Measurements from ENCODE around the gene PLPP4.

Gene PLPP4

DNA sequence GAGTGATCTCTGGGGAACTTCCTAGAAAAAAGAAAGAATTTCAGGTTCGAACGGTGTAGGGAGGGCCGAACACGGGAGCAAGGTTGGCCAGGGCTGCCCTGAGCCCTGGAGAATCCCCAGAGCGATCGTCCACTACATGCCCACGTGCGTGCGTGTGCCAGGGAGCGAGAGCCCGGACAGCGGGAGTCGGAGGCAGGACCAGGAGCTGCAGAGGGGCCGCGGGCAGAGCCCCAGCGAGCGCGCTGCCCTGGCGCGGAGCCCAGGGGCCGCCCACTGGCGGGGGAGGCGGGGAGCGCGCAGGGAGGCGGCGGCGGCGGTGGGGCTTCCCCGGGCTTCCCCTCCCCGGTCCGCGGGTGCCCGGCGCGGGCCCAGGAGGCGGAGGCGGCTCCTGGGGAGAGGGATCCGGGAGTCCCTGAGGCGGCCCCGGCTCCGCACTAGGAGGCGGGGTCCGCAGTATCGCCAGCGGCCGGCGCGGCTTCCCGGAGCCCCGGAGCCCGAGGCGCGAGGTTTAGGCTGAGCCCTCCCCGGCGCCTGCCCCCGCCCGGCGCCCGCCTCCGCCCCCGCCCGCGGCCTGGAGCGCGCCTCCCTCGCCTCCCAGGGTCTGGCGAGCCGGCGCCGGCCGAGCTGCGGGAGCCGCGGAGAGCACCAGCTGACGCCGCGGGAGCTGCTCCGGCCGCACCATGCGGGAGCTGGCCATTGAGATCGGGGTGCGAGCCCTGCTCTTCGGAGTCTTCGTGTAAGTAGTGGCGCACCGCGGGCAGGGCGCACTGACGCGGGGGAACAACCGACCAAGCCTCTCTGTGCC is at the start of gene PLPP4:
Gene PLPP4 (plus strand): TSS at position 602 of the 805 bp plus-strand sequence. CDS start 79 bp downstream, at position 681.
- peak within 1 kb of the TSS; percentile 70 for H3K4me3 ChIP-seq (ENCODE audit: low read length)
- peaks cover 66% of the 10 kb centered on the region for H3K27me3 ChIP-seq (ENCODE audit: insufficient read depth, low read length)
- no peaks in the 10 kb centered on the region for H3K36me3 ChIP-seq (ENCODE audit: insufficient read depth, low read depth, low read length)
- no peaks in the 10 kb centered on the region; the same call in 1 of the 2 replicates for H3K4me1 ChIP-seq (ENCODE audit: insufficient read depth, low read length)
- H3K9ac ChIP-seq (ENCODE audit: low read depth, low read length): no peak within 1 kb of the TSS
- no peaks in the 10 kb centered on the region for H3K9me3 ChIP-seq (ENCODE audit: insufficient read depth, low read depth, low read length)
- H3K27ac ChIP-seq (ENCODE audit: low read length): no peak within 1 kb of the TSS

DNA sequence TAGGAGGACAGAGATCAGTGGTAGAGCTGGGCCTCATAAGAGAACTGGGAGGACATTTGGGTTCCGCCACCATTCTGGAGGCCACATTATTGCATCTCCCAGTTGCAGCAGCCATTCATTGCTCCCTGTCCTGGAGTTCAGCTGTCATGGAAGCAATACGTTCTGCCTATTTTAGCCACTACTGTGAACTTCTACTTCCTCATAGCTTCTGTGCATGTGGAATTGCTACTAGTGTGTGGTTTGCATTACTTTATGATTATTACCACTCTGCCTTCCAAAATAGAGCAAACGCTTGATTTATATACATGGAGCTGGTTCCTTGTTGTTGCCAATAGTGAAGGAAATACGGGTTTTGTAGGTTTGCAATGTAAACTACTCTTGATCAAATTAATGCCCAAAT is 47.2 kb upstream of the PLPP4 start:
- no peaks in the 10 kb centered on the region for H3K27me3 ChIP-seq (ENCODE audit: insufficient read depth, low read length)
- no peak overlapping the region for H3K9ac ChIP-seq (ENCODE audit: low read depth, low read length)
- H3K4me3 ChIP-seq (ENCODE audit: low read length): no peak overlapping the region
- no peak overlapping the region for H3K27ac ChIP-seq (ENCODE audit: low read length)
- no peaks in the 10 kb centered on the region for H3K4me1 ChIP-seq (ENCODE audit: insufficient read depth, low read length)
- H3K36me3 ChIP-seq (ENCODE audit: insufficient read depth, low read depth, low read length): no peaks in the 10 kb centered on the region
- H3K9me3 ChIP-seq (ENCODE audit: insufficient read depth, low read depth, low read length): no peaks in the 10 kb centered on the region

DNA sequence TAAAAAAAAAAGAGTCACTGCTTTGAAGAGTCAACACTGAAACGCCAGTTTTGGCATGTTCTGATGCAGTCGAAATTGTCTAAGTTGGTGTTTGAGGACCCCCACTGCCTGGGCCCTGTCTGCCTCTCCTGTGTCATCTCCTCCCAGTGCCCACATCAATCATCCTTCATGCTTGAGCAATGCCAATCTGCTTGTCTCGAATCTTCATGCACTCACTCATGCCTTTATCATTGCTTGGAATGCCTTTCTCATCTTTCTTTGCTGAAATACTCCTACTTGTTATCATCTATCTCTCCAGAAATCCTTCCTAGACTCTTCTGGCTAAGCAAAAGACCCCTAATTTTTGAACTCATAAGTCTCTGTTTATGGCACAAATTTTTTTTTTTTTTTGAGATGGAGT is 42.1 kb upstream of the PLPP4 start:
- Histone ChIP-seq H3K9ac (ENCODE audit: low read depth, low read length) (no peak overlapping the region), H3K36me3 (ENCODE audit: insufficient read depth, low read depth, low read length) (no peaks in the 10 kb centered on the region), H3K9me3 (ENCODE audit: insufficient read depth, low read depth, low read length) (no peaks in the 10 kb centered on the region), H3K27me3 (ENCODE audit: insufficient read depth, low read length) (no peaks in the 10 kb centered on the region), H3K4me3 (ENCODE audit: low read length) (no peak overlapping the region), H3K4me1 (ENCODE audit: insufficient read depth, low read length) (no peaks in the 10 kb centered on the region), H3K27ac (ENCODE audit: low read length) (no peak overlapping the region)

DNA sequence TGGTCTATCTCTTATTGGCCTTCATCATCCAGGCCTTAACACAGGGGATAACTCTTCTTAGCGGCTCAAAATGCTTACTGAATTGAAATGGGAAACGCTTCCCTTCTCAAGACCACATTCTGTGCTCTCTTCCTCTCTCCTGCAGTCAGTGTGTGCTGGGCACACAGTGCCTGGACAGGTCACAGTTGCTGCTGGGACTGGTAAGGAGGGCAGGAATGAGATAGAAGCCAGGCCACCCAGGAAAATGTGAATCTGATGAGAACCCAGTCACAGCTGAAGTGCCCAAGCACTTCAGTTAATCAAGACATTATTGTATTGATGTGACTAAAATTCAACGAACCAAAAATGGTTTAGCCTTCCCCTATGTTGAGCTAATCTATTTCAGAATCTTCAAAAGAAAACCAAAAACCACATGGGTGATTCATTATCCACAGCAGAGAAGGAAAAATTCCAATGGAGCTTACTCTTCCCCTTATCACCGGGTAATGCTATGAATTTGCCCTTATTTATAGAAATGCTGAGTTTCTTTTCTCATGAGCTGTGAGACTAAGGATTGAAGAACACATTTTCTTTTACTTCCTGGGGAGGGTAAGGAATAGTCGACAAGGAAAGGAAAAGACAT is 41.2 kb upstream of the PLPP4 start:
- no peaks in the 10 kb centered on the region for H3K36me3 ChIP-seq (ENCODE audit: insufficient read depth, low read depth, low read length)

DNA sequence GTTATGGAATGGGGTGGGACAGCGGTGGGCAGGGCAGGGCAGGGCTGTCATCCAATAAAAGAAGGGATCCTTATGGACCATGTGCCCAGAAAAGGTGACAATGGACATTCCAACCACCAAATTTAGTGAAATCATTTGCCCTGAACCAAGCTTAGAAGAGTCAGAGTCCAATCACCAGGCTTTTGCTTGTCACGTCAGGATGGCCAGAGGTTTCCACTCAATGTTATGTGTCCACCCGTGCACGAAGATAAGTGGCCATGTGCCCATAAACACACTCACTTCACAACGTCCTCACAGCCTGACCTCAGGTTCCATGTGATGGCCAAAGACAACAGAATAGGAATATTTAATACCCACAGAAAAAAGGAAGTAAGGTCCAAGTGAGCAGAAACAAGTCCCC is 36.6 kb upstream of the PLPP4 start:
- no peaks in the 10 kb centered on the region for H3K36me3 ChIP-seq (ENCODE audit: insufficient read depth, low read depth, low read length)
- no peaks in the 10 kb centered on the region for H3K9me3 ChIP-seq (ENCODE audit: insufficient read depth, low read depth, low read length)
- no peak overlapping the region for H3K4me3 ChIP-seq (ENCODE audit: low read length)
- H3K27ac ChIP-seq (ENCODE audit: low read length): no peak overlapping the region
- H3K27me3 ChIP-seq (ENCODE audit: insufficient read depth, low read length): no peaks in the 10 kb centered on the region
- no peak overlapping the region for H3K9ac ChIP-seq (ENCODE audit: low read depth, low read length)
- H3K4me1 ChIP-seq (ENCODE audit: insufficient read depth, low read length): no peaks in the 10 kb centered on the region

More for the DNA sequence above, 41.2 kb upstream of the PLPP4 start:
- Histone ChIP-seq H3K27me3 (ENCODE audit: insufficient read depth, low read length) (no peaks in the 10 kb centered on the region), H3K4me3 (ENCODE audit: low read length) (no peak overlapping the region), H3K9ac (ENCODE audit: low read depth, low read length) (no peak overlapping the region), H3K9me3 (ENCODE audit: insufficient read depth, low read depth, low read length) (no peaks in the 10 kb centered on the region), H3K27ac (ENCODE audit: low read length) (no peak overlapping the region), H3K4me1 (ENCODE audit: insufficient read depth, low read length) (no peaks in the 10 kb centered on the region)

DNA sequence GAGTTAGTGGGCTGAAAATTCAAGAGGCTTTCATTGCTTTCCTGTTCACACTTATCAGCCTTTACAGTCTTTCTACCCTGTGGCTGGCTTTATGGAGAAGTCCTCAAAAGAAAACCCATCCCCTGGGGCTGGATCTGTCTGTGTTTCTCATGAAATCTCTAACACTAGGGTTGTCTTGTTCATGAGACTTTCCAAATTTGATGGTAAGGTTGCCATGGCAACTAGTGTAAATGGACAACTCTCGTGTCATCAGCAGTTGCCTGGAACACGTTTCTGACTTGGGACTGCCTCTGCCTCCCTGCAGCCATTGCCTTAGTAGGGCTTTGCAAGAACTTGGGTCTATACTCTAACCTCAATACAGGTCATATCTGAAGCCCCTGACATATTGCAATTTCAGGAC is 35.8 kb upstream of the PLPP4 start:
- Histone ChIP-seq H3K9ac (ENCODE audit: low read depth, low read length) (no peak overlapping the region), H3K27me3 (ENCODE audit: insufficient read depth, low read length) (no peaks in the 10 kb centered on the region), H3K36me3 (ENCODE audit: insufficient read depth, low read depth, low read length) (no peaks in the 10 kb centered on the region), H3K27ac (ENCODE audit: low read length) (no peak overlapping the region), H3K4me3 (ENCODE audit: low read length) (no peak overlapping the region), H3K4me1 (ENCODE audit: insufficient read depth, low read length) (no peaks in the 10 kb centered on the region), H3K9me3 (ENCODE audit: insufficient read depth, low read depth, low read length) (no peaks in the 10 kb centered on the region)

DNA sequence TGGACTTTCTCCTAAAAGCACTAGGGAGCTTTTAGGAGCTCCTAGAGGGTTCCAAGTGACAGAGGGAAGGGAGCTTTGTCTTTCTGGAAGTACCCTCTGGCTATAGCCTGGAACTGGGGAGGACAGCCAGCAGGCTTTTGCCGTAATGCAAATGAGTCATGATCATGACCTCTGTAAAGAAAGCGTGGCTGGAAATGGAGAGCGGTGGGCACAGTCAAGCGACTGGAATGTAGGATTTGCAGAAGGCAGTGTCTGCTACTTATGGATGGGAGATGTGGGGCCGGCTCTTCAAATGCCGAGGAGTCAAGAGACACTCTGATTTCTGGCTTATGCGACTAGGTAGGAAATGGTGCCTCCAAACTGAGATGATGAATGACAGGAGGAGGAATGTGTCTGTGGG is 34.6 kb upstream of the PLPP4 start:
- no peaks in the 10 kb centered on the region for H3K9me3 ChIP-seq (ENCODE audit: insufficient read depth, low read depth, low read length)
- H3K27me3 ChIP-seq (ENCODE audit: insufficient read depth, low read length): no peaks in the 10 kb centered on the region
- no peaks in the 10 kb centered on the region for H3K4me1 ChIP-seq (ENCODE audit: insufficient read depth, low read length)
- no peak overlapping the region for H3K4me3 ChIP-seq (ENCODE audit: low read length)
- no peaks in the 10 kb centered on the region for H3K36me3 ChIP-seq (ENCODE audit: insufficient read depth, low read depth, low read length)
- no peak overlapping the region for H3K27ac ChIP-seq (ENCODE audit: low read length)
- no peak overlapping the region for H3K9ac ChIP-seq (ENCODE audit: low read depth, low read length)

DNA sequence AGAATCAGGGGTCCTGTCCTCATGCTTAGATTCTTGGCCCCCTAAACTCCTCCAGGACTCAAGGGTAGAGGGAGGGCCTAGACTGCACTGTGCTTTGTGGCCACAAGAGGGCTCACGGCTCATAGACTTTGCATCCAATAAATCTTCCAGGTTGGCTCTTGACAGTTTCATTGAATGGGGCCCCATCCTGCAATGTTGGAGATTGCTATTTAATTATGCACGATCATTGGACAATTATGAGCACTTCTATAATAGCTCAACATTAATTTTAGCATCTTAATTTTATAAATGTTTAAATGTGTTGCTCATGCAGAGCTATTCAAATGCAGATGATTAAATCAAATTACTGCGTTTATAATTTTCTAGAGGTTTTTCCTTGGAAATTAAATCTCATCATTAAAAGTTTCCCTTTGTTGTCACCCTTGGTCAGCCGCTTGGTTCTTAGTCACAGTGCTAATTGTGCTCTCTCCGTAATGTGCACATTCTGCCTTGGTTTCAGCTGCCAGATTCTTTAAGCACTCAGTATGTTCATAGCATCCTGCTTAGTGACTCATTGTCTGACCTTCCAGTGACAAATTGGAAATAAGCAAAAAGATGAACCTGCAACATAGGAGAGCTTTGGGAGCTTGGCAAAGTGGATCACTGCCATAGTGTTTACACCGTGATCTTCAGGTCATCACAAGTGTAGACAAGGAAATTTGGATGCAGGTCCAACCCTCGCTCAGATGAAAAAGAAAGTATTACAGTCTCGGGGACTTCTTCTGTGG is 33.4 kb upstream of the PLPP4 start:
- Histone ChIP-seq H3K27me3 (ENCODE audit: insufficient read depth, low read length) (no peaks in the 10 kb centered on the region), H3K9ac (ENCODE audit: low read depth, low read length) (no peak overlapping the region), H3K4me3 (ENCODE audit: low read length) (no peak overlapping the region), H3K27ac (ENCODE audit: low read length) (no peak overlapping the region), H3K36me3 (ENCODE audit: insufficient read depth, low read depth, low read length) (no peaks in the 10 kb centered on the region), H3K4me1 (ENCODE audit: insufficient read depth, low read length) (no peaks in the 10 kb centered on the region), H3K9me3 (ENCODE audit: insufficient read depth, low read depth, low read length) (no peaks in the 10 kb centered on the region)

DNA sequence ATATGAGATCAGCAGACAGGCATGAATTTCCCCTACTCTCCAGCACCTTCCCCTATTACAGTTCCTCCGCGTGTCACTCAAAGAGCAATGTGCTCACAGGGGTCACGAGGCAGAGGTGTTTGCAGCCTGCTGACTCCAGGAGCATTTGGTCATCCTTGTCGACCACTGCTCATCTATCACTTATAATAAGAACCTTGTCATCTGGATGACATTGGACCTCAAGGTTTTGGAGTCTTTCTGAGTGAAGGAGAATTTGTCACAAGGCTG is 32.9 kb upstream of the PLPP4 start:
- no peaks in the 10 kb centered on the region for H3K27me3 ChIP-seq (ENCODE audit: insufficient read depth, low read length)
- no peaks in the 10 kb centered on the region for H3K36me3 ChIP-seq (ENCODE audit: insufficient read depth, low read depth, low read length)
- H3K27ac ChIP-seq (ENCODE audit: low read length): no peak overlapping the region
- no peaks in the 10 kb centered on the region for H3K4me1 ChIP-seq (ENCODE audit: insufficient read depth, low read length)
- no peak overlapping the region for H3K9ac ChIP-seq (ENCODE audit: low read depth, low read length)
- no peak overlapping the region for H3K4me3 ChIP-seq (ENCODE audit: low read length)
- no peaks in the 10 kb centered on the region for H3K9me3 ChIP-seq (ENCODE audit: insufficient read depth, low read depth, low read length)

DNA sequence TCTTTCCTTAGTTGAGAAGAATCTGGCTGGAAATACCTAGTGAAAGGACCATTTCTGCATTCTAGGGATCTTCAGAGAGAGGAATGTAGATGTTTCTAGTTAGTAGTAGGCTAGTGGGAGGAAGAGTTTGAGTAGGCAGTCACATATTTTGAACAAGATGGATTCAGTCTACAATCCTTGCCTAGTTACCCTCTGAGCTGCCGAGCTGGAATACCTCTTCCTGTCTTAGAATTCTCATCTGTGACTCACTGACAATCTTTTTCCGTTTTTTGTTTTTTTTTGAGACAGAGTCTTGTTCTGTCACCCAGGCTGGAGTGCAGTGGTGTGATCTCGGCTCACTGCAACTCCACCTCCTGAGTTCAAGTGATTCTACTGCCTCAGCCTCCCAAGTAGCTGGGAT is 30.7 kb upstream of the PLPP4 start:
- H3K4me1 ChIP-seq (ENCODE audit: insufficient read depth, low read length): no peaks in the 10 kb centered on the region
- H3K27me3 ChIP-seq (ENCODE audit: insufficient read depth, low read length): no peaks in the 10 kb centered on the region
- no peaks in the 10 kb centered on the region for H3K9me3 ChIP-seq (ENCODE audit: insufficient read depth, low read depth, low read length)
- no peaks in the 10 kb centered on the region for H3K36me3 ChIP-seq (ENCODE audit: insufficient read depth, low read depth, low read length)
- no peak overlapping the region for H3K27ac ChIP-seq (ENCODE audit: low read length)
- H3K4me3 ChIP-seq (ENCODE audit: low read length): no peak overlapping the region
- no peak overlapping the region for H3K9ac ChIP-seq (ENCODE audit: low read depth, low read length)

DNA sequence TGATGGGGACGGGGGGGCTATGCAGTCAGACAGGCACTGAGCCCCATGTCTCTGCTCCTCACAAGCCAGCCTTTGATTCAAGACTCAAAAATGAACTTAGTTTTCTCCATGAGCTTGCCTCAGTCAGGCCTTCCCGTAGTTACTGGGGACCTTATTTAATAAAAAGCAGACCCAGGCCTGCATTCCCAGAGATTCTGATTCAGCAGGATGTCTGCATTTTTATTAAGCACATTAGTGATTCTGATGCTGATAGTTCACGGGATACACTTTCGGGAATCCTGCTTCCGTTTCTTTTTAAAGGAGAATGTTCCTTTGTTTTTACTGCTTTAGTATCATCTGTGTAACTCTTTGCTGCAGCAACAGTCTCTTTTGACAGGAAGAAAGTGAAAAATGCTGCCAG is 28.3 kb upstream of the PLPP4 start:
- no peaks in the 10 kb centered on the region for H3K36me3 ChIP-seq (ENCODE audit: insufficient read depth, low read depth, low read length)
- H3K27ac ChIP-seq (ENCODE audit: low read length): no peak overlapping the region
- no peak overlapping the region for H3K9ac ChIP-seq (ENCODE audit: low read depth, low read length)
- H3K27me3 ChIP-seq (ENCODE audit: insufficient read depth, low read length): no peaks in the 10 kb centered on the region; the same call in 1 of the 2 replicates
- no peaks in the 10 kb centered on the region for H3K9me3 ChIP-seq (ENCODE audit: insufficient read depth, low read depth, low read length)
- H3K4me1 ChIP-seq (ENCODE audit: insufficient read depth, low read length): no peaks in the 10 kb centered on the region
- no peak overlapping the region for H3K4me3 ChIP-seq (ENCODE audit: low read length)

DNA sequence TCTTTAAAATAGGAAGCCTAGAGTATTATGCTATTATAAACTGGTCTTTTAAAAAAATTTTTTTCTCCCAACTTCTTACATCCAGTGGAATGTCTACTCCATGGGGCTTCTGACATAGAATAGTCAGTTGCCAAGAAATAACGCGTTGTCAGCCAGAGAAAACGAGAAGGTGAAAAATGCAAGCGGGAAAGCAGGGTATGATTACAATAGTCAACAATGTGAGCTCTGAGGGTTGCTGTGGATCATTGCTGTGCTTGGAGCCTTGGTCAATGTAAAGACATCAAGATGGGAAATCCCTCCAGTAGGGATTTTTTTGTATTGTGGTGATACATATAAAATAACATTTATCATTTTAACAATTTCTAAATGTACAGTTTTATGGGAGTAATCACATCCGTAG is 27.6 kb upstream of the PLPP4 start:
- Histone ChIP-seq H3K36me3 (ENCODE audit: insufficient read depth, low read depth, low read length) (no peaks in the 10 kb centered on the region), H3K4me3 (ENCODE audit: low read length) (no peak overlapping the region), H3K9ac (ENCODE audit: low read depth, low read length) (no peak overlapping the region), H3K4me1 (ENCODE audit: insufficient read depth, low read length) (no peaks in the 10 kb centered on the region), H3K27me3 (ENCODE audit: insufficient read depth, low read length) (no peaks in the 10 kb centered on the region; the same call in 1 of the 2 replicates), H3K27ac (ENCODE audit: low read length) (no peak overlapping the region), H3K9me3 (ENCODE audit: insufficient read depth, low read depth, low read length) (no peaks in the 10 kb centered on the region)

Measured in iPS-20b (cell line).